WI38 (cell line): ENCODE results near the gene ERN1.

Source experiments
- H3K4me3 ChIP-seq: 2 replicates; pipeline ENCODE4 v1.5.1; 2011; ENCODE audit warnings: low read depth, mild to moderate bottlenecking, control low read depth, low read length
- CTCF ChIP-seq: IDR thresholded peaks from 2 replicates; pipeline ENCODE4 v1.5.1; 2012; ENCODE audit warnings: low read depth, mild to moderate bottlenecking, control low read depth, low read length

Gene ERN1

GRCh38 chr17:64113006-64113405 is 16.9 kb downstream of the ERN1 start:
- H3K4me3 ChIP-seq = no peak overlapping the region
- TF ChIP-seq CTCF = no peak

GRCh38 chr17:64111831-64112230 is 18.1 kb downstream of the ERN1 start:
- H3K4me3 ChIP-seq = no peak overlapping the region
- TF ChIP-seq CTCF = no peak

- TF ChIP-seq CTCF = no peak
Observed at GRCh38 chr17:64110379-64111152, 19.4 kb downstream of the ERN1 start.

GRCh38 chr17:64109400-64109799 is 20.5 kb downstream of the ERN1 start:
- no peak overlapping the region for H3K4me3 ChIP-seq

More at GRCh38 chr17:64110379-64111152, 19.4 kb downstream of the ERN1 start:
- H3K4me3 ChIP-seq = no peak overlapping the region

GRCh38 chr17:64107500-64108236 is 22.3 kb downstream of the ERN1 start:
- H3K4me3 ChIP-seq = no peak overlapping the region
- no peak for TF ChIP-seq CTCF

More at GRCh38 chr17:64109400-64109799, 20.5 kb downstream of the ERN1 start:
- TF ChIP-seq CTCF = no peak

GRCh38 chr17:64106918-64107317 is 23.0 kb downstream of the ERN1 start:
- H3K4me3 ChIP-seq = no peak overlapping the region
- TF ChIP-seq CTCF = no peak
